SK-N-SH treated with all-trans-retinoic acid at 6 μM for 48 hours (cell line): Measurements from ENCODE around the gene FAM174B.

Experiments
- ATAC-seq: fragments of 200-7000 bp; cut with Tn5 transposase; 3 replicates; pipeline ENCODE4 v1.9.1; 2020; ENCODE audit warnings: mild to moderate bottlenecking, moderate library complexity
- ARNTL ChIP-seq: fragments of 450-650 bp; formaldehyde crosslinking; IDR thresholded peaks from 2 replicates; pipeline ENCODE4 v1.5.0; 2020; ENCODE audit warnings: low read depth, mild to moderate bottlenecking, moderate library complexity, borderline replicate concordance
- BACH2 ChIP-seq: fragments of 250-450 bp; sonication (Bioruptor Pico); IDR thresholded peaks from 2 replicates; pipeline ENCODE4 v1.9.0; 2021; ENCODE audit warnings: mild to moderate bottlenecking, borderline replicate concordance
- CREB5 ChIP-seq: fragments of 250-450 bp; sonication (Bioruptor Pico); IDR thresholded peaks from 2 replicates; pipeline ENCODE4 v1.5.1; 2020; ENCODE audit warnings: low read depth, mild to moderate bottlenecking, moderate library complexity
- CSDC2 ChIP-seq: fragments of 250-450 bp; sonication (Bioruptor Pico); IDR thresholded peaks from 2 replicates; pipeline ENCODE4 v1.5.0; 2020; ENCODE audit warnings: mild to moderate bottlenecking, moderate library complexity
- ESRRG ChIP-seq: fragments of 250-450 bp; sonication (Bioruptor Pico); IDR thresholded peaks from 2 replicates; pipeline ENCODE4 v1.6.1; 2021; ENCODE audit warnings: mild to moderate bottlenecking
- GLIS3 ChIP-seq: fragments of 250-450 bp; sonication (Bioruptor Pico); IDR thresholded peaks from 2 replicates; pipeline ENCODE4 v1.5.0; 2020; ENCODE audit warnings: mild to moderate bottlenecking, moderate library complexity
- ISL1 ChIP-seq: fragments of 250-450 bp; sonication (Bioruptor Pico); IDR thresholded peaks from 2 replicates; pipeline ENCODE4 v2.1.2; 2022; ENCODE audit warnings: mild to moderate bottlenecking, moderate library complexity
- OSR1 ChIP-seq: fragments of 250-450 bp; sonication (Bioruptor Pico); IDR thresholded peaks from 2 replicates; pipeline ENCODE4 v1.8.0; 2022; ENCODE audit warnings: moderate library complexity, mild to moderate bottlenecking, inconsistent platforms
- PATZ1 ChIP-seq: fragments of 250-450 bp; sonication (Bioruptor Pico); IDR thresholded peaks from 2 replicates; pipeline ENCODE4 v1.8.0; 2020; ENCODE audit warnings: mild to moderate bottlenecking, moderate library complexity, borderline replicate concordance
- POU6F1 ChIP-seq: fragments of 250-450 bp; sonication (Bioruptor Pico); IDR thresholded peaks from 2 replicates; pipeline ENCODE4 v1.8.0; 2021; ENCODE audit warnings: low read depth, mild to moderate bottlenecking, moderate library complexity, borderline replicate concordance
- PPARA ChIP-seq: fragments of 250-450 bp; sonication (Bioruptor Pico); IDR thresholded peaks from 2 replicates; pipeline ENCODE4 v1.5.0; 2020; ENCODE audit warnings: mild to moderate bottlenecking, borderline replicate concordance
- RARB ChIP-seq: fragments of 250-450 bp; sonication (Bioruptor Pico); IDR thresholded peaks from 2 replicates; pipeline ENCODE4 v1.8.0; 2021; ENCODE audit warnings: mild to moderate bottlenecking, moderate library complexity
- SNAI2 ChIP-seq: fragments of 250-450 bp; sonication (Bioruptor Pico); IDR thresholded peaks from 2 replicates; pipeline ENCODE4 v1.5.0; 2020; ENCODE audit warnings: mild to moderate bottlenecking, moderate library complexity
- TCF4 ChIP-seq: fragments of 250-450 bp; sonication (Bioruptor Pico); IDR thresholded peaks from 2 replicates; pipeline ENCODE4 v1.8.0; 2021; ENCODE audit warnings: mild to moderate bottlenecking, moderate library complexity, borderline replicate concordance
- TOX ChIP-seq: fragments of 250-450 bp; sonication (Bioruptor Pico); IDR thresholded peaks from 2 replicates; pipeline ENCODE4 v1.8.0; 2021; ENCODE audit warnings: mild to moderate bottlenecking, moderate library complexity, borderline replicate concordance
- TSHZ2 ChIP-seq: fragments of 250-450 bp; sonication (Bioruptor Pico); IDR thresholded peaks from 2 replicates; pipeline ENCODE4 v1.5.0; 2020; ENCODE audit warnings: mild to moderate bottlenecking, moderate library complexity
- ZC3H10 ChIP-seq: fragments of 250-450 bp; sonication (Bioruptor Pico); IDR thresholded peaks from 2 replicates; pipeline ENCODE4 v1.5.1; 2021; ENCODE audit warnings: mild to moderate bottlenecking, moderate library complexity
- ZFP3 ChIP-seq: fragments of 250-450 bp; sonication (Bioruptor Pico); IDR thresholded peaks from 2 replicates; pipeline ENCODE4 v1.5.0; 2020; ENCODE audit warnings: mild to moderate bottlenecking, moderate library complexity
- ZFP30 ChIP-seq: fragments of 450-650 bp; formaldehyde crosslinking; IDR thresholded peaks from 2 replicates; pipeline ENCODE4 v1.5.0; 2022; ENCODE audit warnings: mild to moderate bottlenecking, moderate library complexity
- ZNF565 ChIP-seq: fragments of 450-650 bp; formaldehyde crosslinking; conservative IDR thresholded peaks from 2 replicates; pipeline ENCODE4 v1.5.0; 2020; ENCODE audit warnings: low read depth, mild to moderate bottlenecking, moderate library complexity
- ZNF70 ChIP-seq: fragments of 450-650 bp; formaldehyde crosslinking; IDR thresholded peaks from 2 replicates; pipeline ENCODE4 v1.5.0; 2020; ENCODE audit warnings: mild to moderate bottlenecking, moderate library complexity
- ZNF8 ChIP-seq: fragments of 450-650 bp; formaldehyde crosslinking; IDR thresholded peaks from 2 replicates; pipeline ENCODE4 v1.5.0; 2020; ENCODE audit warnings: mild to moderate bottlenecking, moderate library complexity

The FAM174B gene

GRCh38 chr15:92596623-92597022 lies 59.0 kb downstream of the FAM174B start:
- no peak for ATAC-seq

GRCh38 chr15:92595506-92596381 lies 59.8 kb downstream of the FAM174B start:
- TF ChIP-seq RARB (CRISPR knock-in tag) (no peak), CSDC2 (CRISPR knock-in tag) (no peak), TSHZ2 (CRISPR knock-in tag) (no peak), ZC3H10 (CRISPR knock-in tag) (no peak), PPARA (CRISPR knock-in tag) (no peak), ESRRG (no peak)
- ATAC-seq, result no peak

More at GRCh38 chr15:92596623-92597022, 59.0 kb downstream of the FAM174B start:
- TF ChIP-seq ARNTL (CRISPR knock-in tag), result no peak
- no peak for TF ChIP-seq GLIS3
- no peak for TF ChIP-seq CSDC2 (CRISPR knock-in tag)
- no peak for TF ChIP-seq ZFP3 (CRISPR knock-in tag)
- no peak for TF ChIP-seq ZNF70 (CRISPR knock-in tag)
- no peak for TF ChIP-seq ZC3H10 (CRISPR knock-in tag)
- no peak for TF ChIP-seq POU6F1 (CRISPR knock-in tag)
- no peak for TF ChIP-seq TOX (CRISPR knock-in tag)

- no peak for ATAC-seq
- no peak for TF ChIP-seq BACH2 (CRISPR knock-in tag)
These were observed 64.3 kb downstream of the FAM174B start for GRCh38 chr15:92591275-92591674.

- ATAC-seq, result no peak
- TF ChIP-seq OSR1, result no peak
- TF ChIP-seq ZFP3 (CRISPR knock-in tag), result no peak
- TF ChIP-seq POU6F1 (CRISPR knock-in tag), result no peak
- no peak for TF ChIP-seq ZFP30 (CRISPR knock-in tag)
- no peak for TF ChIP-seq PATZ1 (CRISPR knock-in tag)
- TF ChIP-seq ZNF8, result no peak
- TF ChIP-seq ZNF70 (CRISPR knock-in tag), result no peak
- TF ChIP-seq CREB5 (CRISPR knock-in tag), result no peak
- TF ChIP-seq ISL1 (CRISPR knock-in tag), result no peak
- no peak for TF ChIP-seq RARB (CRISPR knock-in tag)
- TF ChIP-seq GLIS3, result no peak
- TF ChIP-seq ZNF565, result no peak
- TF ChIP-seq ZC3H10 (CRISPR knock-in tag), result no peak
- TF ChIP-seq SNAI2 (CRISPR knock-in tag), result no peak
- no peak for TF ChIP-seq TSHZ2 (CRISPR knock-in tag)
- no peak for TF ChIP-seq ARNTL (CRISPR knock-in tag)
- no peak for TF ChIP-seq BACH2 (CRISPR knock-in tag)
- no peak for TF ChIP-seq ESRRG
- TF ChIP-seq TCF4 (CRISPR knock-in tag), result no peak
These were observed 68.6 kb downstream of the FAM174B start for GRCh38 chr15:92586966-92587365.
